Esophagus muscularis mucosa (tissue), 4 donors: ENCODE data around the gene ACAT2. TPM values are rescaled to one million over a fixed set of nuclear protein-coding genes. Genes with fewer than 3 reads are reported as not detected.
A peak's percentile ranks its signal among the peaks of the same experiment; 100 is the strongest.

ENCODE experiments used
- DNase-seq: peaks from one replicate; pipeline ENCODE4 v3.0.0-alpha.2; 2017; ENCODE audit errors: extremely low spot score
- H3K27ac ChIP-seq, 4 donors: fragments of 200-600 bp; sonication (generic); replicated peaks in 1 of 4; 1 replicate in 3 of 4; 2 replicates in 1 of 4; pipeline ENCODE4 v1.5.1; 2016 to 2019; ENCODE audit warnings: mild to moderate bottlenecking in 1 of 4
- H3K27me3 ChIP-seq, 4 donors: fragments of 200-600 bp; sonication (generic); one replicate each; pipeline versions ENCODE4 v1.5.1 to v1.6.0; 2016 to 2019
- H3K36me3 ChIP-seq, 4 donors: fragments of 200-600 bp; sonication (generic); one replicate each; pipeline ENCODE4 v1.5.1; 2016 to 2019
- H3K4me1 ChIP-seq, 4 donors: fragments of 200-600 bp; sonication (generic); one replicate each; pipeline ENCODE4 v1.5.1; 2016 to 2019
- H3K4me3 ChIP-seq, 4 donors: fragments of 200-600 bp; sonication (generic); 1 replicate in 2 of 4; 2 replicates in 2 of 4; pipeline ENCODE4 v1.5.1; 2016 to 2019; ENCODE audit warnings: mild to moderate bottlenecking in 4 of 4, moderate library complexity in 1 of 4
- H3K9me3 ChIP-seq, 4 donors: fragments of 200-600 bp; sonication (generic); 1 replicate in 3 of 4; 2 replicates in 1 of 4; pipeline ENCODE4 v1.5.1; 2016 to 2019
- EP300 ChIP-seq: sonication (generic); formaldehyde crosslinking; IDR thresholded peaks from one replicate; pipeline ENCODE4 v1.6.1; 2017; ENCODE audit warnings: antibody characterized with exemption
- POLR2A ChIP-seq: fragments of 450-650 bp; IDR thresholded peaks from one replicate; pipeline ENCODE4 v1.6.1; 2017; ENCODE audit warnings: antibody characterized with exemption, moderate library complexity, mild to moderate bottlenecking, low read depth
- POLR2AphosphoS5 ChIP-seq, 2 donors: sonication (generic); formaldehyde crosslinking; IDR thresholded peaks; one replicate each; pipeline ENCODE4 v1.6.1; 2017; ENCODE audit warnings: antibody characterized with exemption in 2 of 2
- WGBS: methylation state at CpG from one replicate; pipeline ENCODE4 v1.1.5; 2018; 5-methylcytosine and 5-hydroxymethylcytosine counted together
- intact Hi-C: fragments of 100-400 bp; cut with DNase I; formaldehyde crosslinking; loops from one replicate; pipeline ENCODE4 v1.15.1; 2023
- total RNA-seq, 4 donors: library from RNA; depleted of rRNA; stranded (reverse); fragments of >200 nt; gene quantifications; one replicate each; pipeline versions ENCODE4 v1.1.0 to v1.2.1, GENCODE V29; 2016
- TF ChIP-seq, protein P1 (sequence below), 3 experiments: fragments of 200-600 bp in 2 of 3; fragments of 450-650 bp in 1 of 3; sonication (generic) in 2 of 3; IDR thresholded peaks; one replicate each; pipeline ENCODE4 v1.5.1; 2017 to 2019; ENCODE audit warnings: antibody characterized with exemption in 3 of 3, mild to moderate bottlenecking in 2 of 3, moderate library complexity in 1 of 3

The ACAT2 gene
- total RNA-seq, 4 donors from 2014 or later = 4.7 to 9.1 (median 6.9) TPM

DNA sequence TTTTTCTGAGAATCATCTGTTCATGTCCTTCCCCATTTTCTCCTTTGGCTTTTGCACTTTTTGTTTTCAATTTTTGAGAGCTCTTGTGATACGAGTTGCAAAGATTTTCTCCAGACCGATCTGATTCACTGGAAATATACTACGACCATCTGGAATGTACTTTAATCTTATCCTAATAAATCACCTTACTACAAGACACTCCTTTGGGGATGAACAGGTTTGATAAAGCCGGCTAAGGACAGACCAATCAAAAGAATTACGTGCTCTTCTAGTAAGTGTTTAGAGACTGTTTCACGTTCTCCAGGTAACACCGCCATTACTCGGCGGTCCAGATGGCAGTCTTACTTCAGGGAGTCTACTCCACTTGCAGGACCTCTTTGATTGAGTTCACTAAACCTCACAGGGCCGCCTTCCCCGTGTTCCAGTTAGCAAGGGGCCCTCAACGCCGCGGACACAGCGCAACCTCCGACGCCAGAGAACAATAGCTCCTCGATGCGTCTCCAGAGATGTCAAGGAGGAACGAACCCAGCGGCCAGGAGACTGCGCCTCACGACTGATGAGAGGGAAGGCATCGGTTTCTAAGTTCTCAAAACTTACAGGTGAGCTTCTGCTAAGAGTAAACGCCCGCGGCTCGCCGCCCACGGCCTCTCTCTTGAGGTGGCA lies 35.5 kb upstream of the ACAT2 start:
- Histone ChIP-seq H3K36me3 (peaks cover 0 to 4% (median 1%) of the 10 kb centered on the region in 4 donors), H3K4me1 (peaks cover 36 to 52% (median 46%) of the 10 kb centered on the region in 4 donors), H3K4me3 (peak overlapping the region; percentile 82 to 92 (median 89)), H3K9me3 (no peaks in the 10 kb centered on the region), H3K27me3 (no peaks in the 10 kb centered on the region), H3K27ac (peak overlapping the region; percentile 98 to 99 (median 99))
- intact Hi-C loops = loop anchor here (5.0 kb wide), 1 partner anchor 34 kb away; the partner anchor contains the start of gene SOD2
- TF ChIP-seq POLR2A (no peak), POLR2AphosphoS5 (IDR thresholded peaks at IDR 0.05) (no peak), EP300 (no peak)
- TF ChIP-seq, protein P1, sequence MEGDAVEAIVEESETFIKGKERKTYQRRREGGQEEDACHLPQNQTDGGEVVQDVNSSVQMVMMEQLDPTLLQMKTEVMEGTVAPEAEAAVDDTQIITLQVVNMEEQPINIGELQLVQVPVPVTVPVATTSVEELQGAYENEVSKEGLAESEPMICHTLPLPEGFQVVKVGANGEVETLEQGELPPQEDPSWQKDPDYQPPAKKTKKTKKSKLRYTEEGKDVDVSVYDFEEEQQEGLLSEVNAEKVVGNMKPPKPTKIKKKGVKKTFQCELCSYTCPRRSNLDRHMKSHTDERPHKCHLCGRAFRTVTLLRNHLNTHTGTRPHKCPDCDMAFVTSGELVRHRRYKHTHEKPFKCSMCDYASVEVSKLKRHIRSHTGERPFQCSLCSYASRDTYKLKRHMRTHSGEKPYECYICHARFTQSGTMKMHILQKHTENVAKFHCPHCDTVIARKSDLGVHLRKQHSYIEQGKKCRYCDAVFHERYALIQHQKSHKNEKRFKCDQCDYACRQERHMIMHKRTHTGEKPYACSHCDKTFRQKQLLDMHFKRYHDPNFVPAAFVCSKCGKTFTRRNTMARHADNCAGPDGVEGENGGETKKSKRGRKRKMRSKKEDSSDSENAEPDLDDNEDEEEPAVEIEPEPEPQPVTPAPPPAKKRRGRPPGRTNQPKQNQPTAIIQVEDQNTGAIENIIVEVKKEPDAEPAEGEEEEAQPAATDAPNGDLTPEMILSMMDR (IDR thresholded peaks at IDR 0.05) = no peak
- WGBS = 3% methylated on average over 18 of the region's 30 CpGs
- DNase-seq = no peak

- TF ChIP-seq, protein P1 (IDR thresholded peaks at IDR 0.05) = peak in 1 of 3 experiments; percentile 8
- TF ChIP-seq EP300 = no peak
- peak; percentile 49 for TF ChIP-seq POLR2A
- peak; percentile 92 to 98 for TF ChIP-seq POLR2AphosphoS5 (IDR thresholded peaks at IDR 0.05)
- Histone ChIP-seq H3K9me3 (no peaks in the 10 kb centered on the region), H3K36me3 (peaks cover 0 to 5% (median 2%) of the 10 kb centered on the region in 4 donors), H3K4me3 (peak within 1 kb of the TSS; percentile 82 to 92 (median 89)), H3K27ac (peak within 1 kb of the TSS; percentile 98 to 99 (median 99)), H3K27me3 (no peaks in the 10 kb centered on the region), H3K4me1 (peaks cover 38 to 59% (median 53%) of the 10 kb centered on the region in 4 donors)
- DNase-seq = peak; percentile 98
- intact Hi-C loops = loop anchor here (5.0 kb wide), 1 partner anchor 35 kb away; the partner anchor contains the start of gene SOD2
- 2% methylated on average over 10 of the region's 93 CpGs for WGBS
These were observed 34.7 kb upstream of the ACAT2 start, which contains the start of gene WTAP for GRCh38 chr6:159726918-159727716. WTAP (plus strand) TSS chr6:159727506; CDS start chr6:159736266, 8,760 bp downstream.

- Histone ChIP-seq H3K36me3 (peaks cover 0 to 5% (median 2%) of the 10 kb centered on the region in 4 donors), H3K4me3 (peak overlapping the region; percentile 82 to 92 (median 89)), H3K27ac (peak overlapping the region; percentile 98 to 99 (median 99)), H3K27me3 (no peaks in the 10 kb centered on the region), H3K9me3 (no peaks in the 10 kb centered on the region), H3K4me1 (peaks cover 44 to 67% (median 61%) of the 10 kb centered on the region in 4 donors)
- WGBS = 0% methylated on average over 6 of the region's 44 CpGs
- no peak for DNase-seq
- TF ChIP-seq POLR2AphosphoS5 (IDR thresholded peaks at IDR 0.05) = peak in 1 of 2 donors; percentile 19
- TF ChIP-seq EP300 = no peak
- intact Hi-C loops = loop anchor here (5.0 kb wide), 1 partner anchor 36 kb away; the partner anchor contains the start of gene SOD2
These were observed 34.0 kb upstream of the ACAT2 start for GRCh38 chr6:159727717-159728445.

DNA sequence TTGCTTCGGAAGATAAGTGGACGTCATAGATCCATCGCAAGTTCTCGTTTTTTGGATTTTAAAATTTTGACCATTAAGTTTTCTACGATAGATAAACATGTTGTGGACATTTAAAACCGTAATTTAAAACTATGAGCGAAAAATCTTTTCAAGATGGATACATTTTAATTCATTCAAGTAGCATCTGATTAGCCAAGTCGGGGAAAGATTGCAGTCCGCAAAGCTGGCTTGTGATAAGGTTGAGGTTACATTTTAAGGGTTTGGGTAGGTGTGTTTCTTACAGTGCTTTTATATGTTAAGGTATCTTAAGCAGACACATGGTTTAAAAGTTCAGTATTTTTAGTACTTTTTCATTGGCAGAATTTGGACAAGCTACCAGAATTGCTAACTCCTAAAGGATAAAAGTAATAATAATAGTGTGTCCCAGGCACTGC lies 33.3 kb upstream of the ACAT2 start:
- intact Hi-C loops = loop anchor here (5.0 kb wide), 1 partner anchor 36 kb away; the partner anchor contains the start of gene SOD2

More for the DNA sequence above, 33.3 kb upstream of the ACAT2 start:
- Histone ChIP-seq H3K27ac (peak overlapping the region; percentile 98 to 99 (median 99)), H3K4me3 (peak overlapping the region; percentile 82 to 92 (median 89)), H3K4me1 (peaks cover 44 to 74% (median 65%) of the 10 kb centered on the region in 4 donors), H3K27me3 (no peaks in the 10 kb centered on the region), H3K9me3 (no peaks in the 10 kb centered on the region), H3K36me3 (peaks cover 0 to 5% (median 2%) of the 10 kb centered on the region in 4 donors)
- 1% methylated on average over 9 of the region's 9 CpGs for WGBS
- DNase-seq = no peak
- TF ChIP-seq, protein P1 (IDR thresholded peaks at IDR 0.05) = no peak
- TF ChIP-seq POLR2A (no peak), EP300 (no peak), POLR2AphosphoS5 (IDR thresholded peaks at IDR 0.05) (no peak)
